ENCODE data around the gene WDFY4.

GRCh38 chr10:48818861-48819520 lies 134.3 kb downstream of the WDFY4 start:
- TF ChIP-seq POLR2A (IDR thresholded peaks at IDR 0.05) = no peak
- no peak for TF ChIP-seq CTCF (IDR thresholded peaks at IDR 0.05)
- no peak for TF ChIP-seq POLR2AphosphoS5 (IDR thresholded peaks at IDR 0.05; ENCODE audit: insufficient read depth in 1 of 2, low read depth in 1 of 2)
